GM12875 (cell line): Measurements from ENCODE around the gene PQBP1.

Source experiments
- H3K4me3 ChIP-seq: one replicate; pipeline ENCODE4 v1.5.1; 2011; ENCODE audit warnings: low read depth, low read length, control low read depth
- CTCF ChIP-seq: IDR thresholded peaks from 2 replicates; pipeline ENCODE4 v1.5.1; 2011; ENCODE audit warnings: low read depth, mild to moderate bottlenecking, control low read depth, inconsistent platforms, low read length, moderate library complexity, borderline replicate concordance; ENCODE audit not compliant: insufficient read depth

The PQBP1 gene

DNA sequence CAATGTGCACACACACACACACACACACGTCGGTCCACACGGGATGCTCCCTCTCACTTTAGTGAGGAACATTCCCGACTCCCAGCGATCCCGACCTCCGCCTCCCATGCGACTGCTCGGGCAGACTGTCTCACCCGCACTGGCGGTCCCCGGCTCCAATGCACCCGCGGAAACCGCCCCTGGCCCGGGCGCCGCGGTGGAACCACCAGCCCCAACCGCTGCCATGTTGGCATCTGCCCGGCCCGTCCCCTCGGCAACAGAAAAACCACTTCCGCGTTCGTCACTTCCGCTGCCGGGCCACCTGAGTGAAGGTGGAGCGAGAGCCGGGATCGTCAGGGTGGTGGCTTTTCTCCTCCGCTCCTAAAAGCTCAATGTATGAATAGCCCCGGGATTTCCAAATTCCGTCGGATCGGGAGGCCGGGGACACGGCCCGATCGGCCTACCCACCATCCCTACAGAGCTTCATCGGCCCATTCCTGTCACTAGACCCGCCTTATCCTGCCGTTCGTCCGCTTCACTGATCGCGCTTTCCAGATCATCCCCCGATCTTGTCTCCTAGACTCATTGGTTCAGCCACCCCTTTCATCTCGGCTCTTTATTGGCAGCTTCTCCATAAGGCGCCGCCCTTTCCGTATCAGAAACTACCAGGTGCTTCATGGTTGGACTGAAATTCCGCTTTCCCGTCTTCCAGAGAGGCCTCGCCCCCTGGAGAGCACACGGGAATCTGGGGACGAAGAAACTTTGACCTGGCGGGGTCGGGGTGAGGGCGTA lies 13.9 kb downstream of the PQBP1 start, which contains the start of gene SLC35A2:
SLC35A2 (minus strand) TSS at position 235 of the 771 bp plus-strand sequence; CDS start at position 225, 10 bp downstream.
- no peak for TF ChIP-seq CTCF
- H3K4me3 ChIP-seq = peak within 1 kb of the TSS; percentile 74

- H3K4me3 ChIP-seq = no peak overlapping the region
- no peak for TF ChIP-seq CTCF
These were observed 16.1 kb downstream of the PQBP1 start for GRCh38 chrX:48913605-48914366.

GRCh38 chrX:48914593-48915493 lies 17.1 kb downstream of the PQBP1 start:
- TF ChIP-seq CTCF = no peak
- no peak overlapping the region for H3K4me3 ChIP-seq

DNA sequence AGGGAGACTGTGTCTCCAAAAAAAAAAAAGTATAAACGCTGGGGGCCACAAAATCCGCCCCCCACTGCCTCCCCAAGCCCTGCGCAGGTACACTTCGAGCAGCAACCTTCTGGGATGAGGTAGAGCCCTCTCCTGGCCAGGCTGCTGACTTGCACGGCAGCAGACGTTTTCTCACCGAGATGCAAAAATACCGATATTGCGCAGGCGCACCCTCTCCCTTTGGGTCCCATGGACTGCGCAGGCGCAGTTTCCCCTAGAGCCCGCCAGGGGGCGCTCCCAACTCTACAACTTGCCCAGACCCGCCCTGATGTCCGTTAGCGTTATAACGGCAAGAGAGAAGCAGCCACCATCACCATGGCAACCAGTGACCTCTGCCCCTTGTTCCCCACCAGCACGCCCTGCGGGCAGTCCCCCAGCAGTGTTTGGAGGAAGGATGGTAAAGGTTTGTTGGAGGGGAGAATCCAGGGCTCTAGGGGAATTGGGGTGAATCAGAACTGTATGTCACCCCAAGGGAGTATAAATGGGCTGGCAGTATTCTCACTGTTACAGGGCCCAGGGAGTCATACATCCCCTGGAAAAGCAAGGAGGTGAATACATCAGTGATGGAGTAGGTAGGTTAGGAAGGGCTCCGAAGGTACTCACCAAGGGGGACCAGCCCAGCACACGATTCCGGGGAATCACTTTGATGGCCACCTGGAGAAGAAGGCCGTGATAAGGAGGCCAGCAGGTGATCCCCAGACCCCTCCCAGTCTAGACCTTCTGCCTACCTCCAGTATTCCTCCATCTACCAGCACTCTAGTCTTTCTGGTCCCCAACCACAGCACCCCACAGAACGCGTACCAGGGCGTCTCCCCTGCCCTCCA lies 19.6 kb downstream of the PQBP1 start:
- peak overlapping the region; percentile 60 for H3K4me3 ChIP-seq

GRCh38 chrX:48918301-48918642 lies 20.5 kb downstream of the PQBP1 start:
- TF ChIP-seq CTCF = no peak
- H3K4me3 ChIP-seq = peak overlapping the region; percentile 60

More for the DNA sequence above, 19.6 kb downstream of the PQBP1 start:
- TF ChIP-seq CTCF = peak; percentile 90

DNA sequence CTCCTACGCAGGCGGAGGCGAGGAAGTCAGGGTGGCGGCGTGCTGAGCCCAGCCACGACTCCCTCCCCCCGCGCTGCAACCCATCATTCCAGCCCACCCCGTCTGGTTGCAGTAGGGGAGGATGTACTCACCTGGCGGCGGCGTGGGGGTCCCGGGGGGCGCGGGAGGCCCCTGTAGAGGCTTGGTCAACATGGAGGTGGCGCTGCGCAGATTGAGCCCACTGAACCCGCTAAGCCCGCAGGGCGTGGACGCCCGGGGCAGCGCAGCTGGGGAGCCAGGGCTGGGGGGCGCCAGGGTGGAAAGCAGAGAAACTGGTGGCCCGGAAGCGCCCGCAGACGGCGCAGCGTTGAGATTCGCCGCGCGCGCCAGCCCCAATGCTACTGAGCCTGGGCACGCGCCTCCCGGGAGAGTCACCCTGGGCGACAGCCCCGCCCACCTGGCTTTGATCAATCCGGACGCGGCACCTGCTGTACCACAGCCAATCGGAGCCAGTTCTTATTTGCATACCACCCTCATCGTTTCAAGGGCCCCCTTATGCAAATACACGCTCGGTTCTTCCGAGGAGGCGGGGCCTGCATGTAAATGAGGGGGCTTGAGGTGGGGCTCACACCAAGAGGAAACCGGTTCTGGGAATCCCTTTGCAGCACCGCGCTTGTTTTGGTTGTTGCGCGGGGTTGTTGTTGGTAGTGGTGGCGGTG lies 21.1 kb downstream of the PQBP1 start, which contains the start of gene PIM2:
PIM2 (minus strand) TSS at position 382 of the 698 bp plus-strand sequence; CDS start at position 192, 190 bp downstream.
- no peak for TF ChIP-seq CTCF
- peak within 1 kb of the TSS; percentile 60 for H3K4me3 ChIP-seq
